HEK293T (cell line): ENCODE data around the gene TMEM269.

Experiments used
- ARNT ChIP-seq: fragments of 450-650 bp; IDR thresholded peaks from 2 replicates; pipeline ENCODE4 v1.6.1; 2017; ENCODE audit warnings: mild to moderate bottlenecking
- BHLHE40 ChIP-seq: fragments of 450-650 bp; IDR thresholded peaks from 2 replicates; pipeline ENCODE4 v1.6.1; 2016; ENCODE audit warnings: mild to moderate bottlenecking, moderate library complexity, borderline replicate concordance
- ELF4 ChIP-seq: fragments of 450-650 bp; IDR thresholded peaks from 2 replicates; pipeline ENCODE4 v1.6.1; 2017; ENCODE audit warnings: antibody characterized with exemption
- FOXK2 ChIP-seq: fragments of 450-650 bp; IDR thresholded peaks from 2 replicates; pipeline ENCODE4 v1.6.1; 2016; ENCODE audit warnings: mild to moderate bottlenecking
- FOXM1 ChIP-seq: fragments of 450-650 bp; IDR thresholded peaks from 2 replicates; pipeline ENCODE4 v1.6.1; 2017; ENCODE audit warnings: mild to moderate bottlenecking, borderline replicate concordance
- HDGF ChIP-seq: fragments of 450-650 bp; IDR thresholded peaks from 2 replicates; pipeline ENCODE4 v1.6.1; 2017; ENCODE audit warnings: antibody characterized with exemption, borderline replicate concordance
- L3MBTL2 ChIP-seq: fragments of 450-650 bp; conservative IDR thresholded peaks from 2 replicates; pipeline ENCODE4 v1.6.1; 2016; ENCODE audit warnings: mild to moderate bottlenecking
- LEF1 ChIP-seq: fragments of 450-650 bp; IDR thresholded peaks from 2 replicates; pipeline ENCODE4 v1.6.1; 2017; ENCODE audit warnings: mild to moderate bottlenecking, borderline replicate concordance
- NFRKB ChIP-seq: fragments of 450-650 bp; IDR thresholded peaks from 2 replicates; pipeline ENCODE4 v1.6.1; 2016; ENCODE audit warnings: mild to moderate bottlenecking, moderate library complexity
- PKNOX1 ChIP-seq: fragments of 450-650 bp; IDR thresholded peaks from 2 replicates; pipeline ENCODE4 v1.6.1; 2016
- SP1 ChIP-seq: fragments of 450-650 bp; IDR thresholded peaks from 2 replicates; pipeline ENCODE4 v1.6.1; 2017
- SUZ12 ChIP-seq: fragments of 450-650 bp; IDR thresholded peaks from 2 replicates; pipeline ENCODE4 v1.6.1; 2016; ENCODE audit warnings: mild to moderate bottlenecking
- ZNF384 ChIP-seq: fragments of 450-650 bp; IDR thresholded peaks from 2 replicates; pipeline ENCODE4 v1.6.1; 2016

GRCh38 chr1:42847721-42848460 lies 63.1 kb downstream of the TMEM269 start:
- TF ChIP-seq BHLHE40: no peak
- no peak for TF ChIP-seq FOXM1
- no peak for TF ChIP-seq FOXK2
- TF ChIP-seq ARNT: no peak
- no peak for TF ChIP-seq PKNOX1
- TF ChIP-seq ELF4: no peak
- TF ChIP-seq ZNF384: no peak
- no peak for TF ChIP-seq HDGF
- TF ChIP-seq LEF1: no peak
- no peak for TF ChIP-seq NFRKB
- TF ChIP-seq SP1: no peak
- no peak for TF ChIP-seq SUZ12
- no peak for TF ChIP-seq L3MBTL2
